Breast epithelium (tissue), 3 donors: Measurements from ENCODE around the gene ACIN1.

Experiments used
- POLR2A ChIP-seq: fragments of 450-650 bp; IDR thresholded peaks from one replicate; pipeline ENCODE4 v1.6.1; 2016; ENCODE audit warnings: antibody characterized with exemption, mild to moderate bottlenecking, moderate library complexity
- POLR2AphosphoS5 ChIP-seq, 3 donors: sonication (generic); formaldehyde crosslinking; IDR thresholded peaks; one replicate each; pipeline ENCODE4 v1.6.1; 2017; ENCODE audit warnings: antibody characterized with exemption in 3 of 3
- TF ChIP-seq, protein P1 (sequence below), 3 donors: fragments of 450-650 bp; IDR thresholded peaks; one replicate each; pipeline ENCODE4 v1.5.1; 2016 to 2017; ENCODE audit warnings: antibody characterized with exemption in 3 of 3, mild to moderate bottlenecking in 3 of 3, moderate library complexity in 3 of 3

DNA sequence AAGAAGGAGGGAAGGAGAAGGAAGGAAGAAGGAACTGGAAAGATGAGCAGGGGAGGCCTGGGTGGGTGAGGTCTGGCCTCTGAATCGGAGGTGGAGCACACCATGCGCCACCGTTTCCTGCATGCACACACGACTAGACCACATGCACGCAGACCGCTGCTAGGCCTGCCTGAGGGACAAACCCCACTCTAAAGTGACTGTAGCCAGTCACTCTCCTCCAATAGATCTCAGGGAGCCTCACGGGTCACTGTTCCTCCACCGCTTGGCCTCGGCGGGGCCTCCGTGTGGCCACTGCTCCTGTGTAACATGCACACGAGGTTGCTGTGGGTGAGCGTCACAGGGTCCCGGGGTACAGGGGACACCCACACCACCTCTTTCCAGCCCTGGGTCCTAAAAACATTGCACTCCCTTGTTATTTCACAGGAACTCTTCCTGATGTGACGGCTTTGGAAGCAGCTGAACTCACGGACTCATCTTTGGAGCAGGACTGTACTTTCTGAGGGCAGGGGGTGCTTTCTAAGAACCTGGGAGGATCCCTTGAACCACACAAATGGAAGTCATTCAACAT is 41.7 kb upstream of the ACIN1 start:
- TF ChIP-seq, protein P1, sequence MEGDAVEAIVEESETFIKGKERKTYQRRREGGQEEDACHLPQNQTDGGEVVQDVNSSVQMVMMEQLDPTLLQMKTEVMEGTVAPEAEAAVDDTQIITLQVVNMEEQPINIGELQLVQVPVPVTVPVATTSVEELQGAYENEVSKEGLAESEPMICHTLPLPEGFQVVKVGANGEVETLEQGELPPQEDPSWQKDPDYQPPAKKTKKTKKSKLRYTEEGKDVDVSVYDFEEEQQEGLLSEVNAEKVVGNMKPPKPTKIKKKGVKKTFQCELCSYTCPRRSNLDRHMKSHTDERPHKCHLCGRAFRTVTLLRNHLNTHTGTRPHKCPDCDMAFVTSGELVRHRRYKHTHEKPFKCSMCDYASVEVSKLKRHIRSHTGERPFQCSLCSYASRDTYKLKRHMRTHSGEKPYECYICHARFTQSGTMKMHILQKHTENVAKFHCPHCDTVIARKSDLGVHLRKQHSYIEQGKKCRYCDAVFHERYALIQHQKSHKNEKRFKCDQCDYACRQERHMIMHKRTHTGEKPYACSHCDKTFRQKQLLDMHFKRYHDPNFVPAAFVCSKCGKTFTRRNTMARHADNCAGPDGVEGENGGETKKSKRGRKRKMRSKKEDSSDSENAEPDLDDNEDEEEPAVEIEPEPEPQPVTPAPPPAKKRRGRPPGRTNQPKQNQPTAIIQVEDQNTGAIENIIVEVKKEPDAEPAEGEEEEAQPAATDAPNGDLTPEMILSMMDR (IDR thresholded peaks at IDR 0.05), result no peak
- TF ChIP-seq POLR2AphosphoS5 (IDR thresholded peaks at IDR 0.05), result no peak
- TF ChIP-seq POLR2A, result no peak
